T follicular helper cell (primary cell): Measurements from ENCODE around the gene FBXW5.

Experiments used
- DNase-seq: peaks from one replicate; pipeline ENCODE4 v3.0.0-alpha.2; 2020; ENCODE audit warnings: low read depth

FBXW5 gene

DNA sequence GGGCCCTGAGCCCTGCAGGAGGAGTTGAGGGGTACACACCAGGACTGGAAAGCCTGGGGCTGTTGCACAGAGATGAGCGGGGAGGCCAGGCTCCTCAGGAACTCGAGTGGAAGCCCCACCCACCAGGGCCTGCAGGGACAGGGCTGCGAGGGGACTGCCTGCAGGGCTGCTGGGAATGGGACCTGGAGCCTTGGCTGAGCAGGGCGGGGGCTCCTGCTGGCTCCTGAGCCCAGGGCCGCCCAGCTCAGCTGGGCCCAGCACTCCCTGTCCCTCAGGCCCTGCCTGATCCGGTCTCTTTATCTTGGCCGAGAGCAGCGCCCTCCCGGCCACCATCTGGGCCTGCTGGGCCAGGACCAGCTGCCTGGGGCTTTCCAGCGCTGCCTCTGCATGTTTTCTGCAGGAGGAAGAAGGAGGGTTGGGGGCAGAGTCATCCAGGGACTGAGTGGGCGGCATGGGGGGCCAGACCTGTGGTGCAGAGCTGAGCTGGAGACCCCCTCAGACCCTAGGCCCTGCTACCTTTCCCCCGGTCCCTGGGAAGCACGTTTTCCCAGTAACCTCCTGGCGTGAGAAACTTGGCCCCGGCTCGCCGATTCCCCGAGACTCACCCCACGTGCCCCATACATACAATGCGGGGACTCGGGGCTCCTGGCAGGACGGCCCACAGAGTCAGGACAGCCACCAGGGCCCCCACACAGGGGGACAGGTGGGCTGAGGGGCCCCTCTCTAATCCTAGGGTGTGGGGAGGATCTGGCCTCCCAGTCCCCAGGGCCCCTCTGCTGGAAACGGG lies 16.9 kb upstream of the FBXW5 start:
- no peak for DNase-seq

DNA sequence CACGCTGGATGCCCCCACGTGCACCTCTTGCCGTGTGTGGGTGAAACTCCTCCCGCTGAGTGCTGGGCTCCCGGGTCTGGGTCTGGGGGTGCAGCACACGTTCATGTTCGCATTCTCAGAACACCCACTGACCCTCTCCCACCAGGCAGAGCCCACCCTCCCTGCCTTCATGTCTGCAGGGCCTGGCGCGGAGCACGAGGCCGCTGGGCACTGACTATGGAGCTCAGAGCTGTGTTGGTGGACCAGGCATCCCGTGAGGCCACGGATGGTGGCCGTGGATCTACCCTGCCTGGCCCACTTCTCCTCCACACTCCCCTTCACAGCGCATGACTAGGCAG lies 16.4 kb upstream of the FBXW5 start:
- DNase-seq = no peak

- no peak for DNase-seq
These were observed 15.8 kb upstream of the FBXW5 start for GRCh38 chr9:136960212-136960937.

- DNase-seq = no peak
These were observed 14.6 kb upstream of the FBXW5 start for GRCh38 chr9:136958898-136959850.

- DNase-seq = no peak
These were observed 13.9 kb upstream of the FBXW5 start for GRCh38 chr9:136958473-136958872.

- DNase-seq = no peak
These were observed 13.4 kb upstream of the FBXW5 start for GRCh38 chr9:136957901-136958300.

DNA sequence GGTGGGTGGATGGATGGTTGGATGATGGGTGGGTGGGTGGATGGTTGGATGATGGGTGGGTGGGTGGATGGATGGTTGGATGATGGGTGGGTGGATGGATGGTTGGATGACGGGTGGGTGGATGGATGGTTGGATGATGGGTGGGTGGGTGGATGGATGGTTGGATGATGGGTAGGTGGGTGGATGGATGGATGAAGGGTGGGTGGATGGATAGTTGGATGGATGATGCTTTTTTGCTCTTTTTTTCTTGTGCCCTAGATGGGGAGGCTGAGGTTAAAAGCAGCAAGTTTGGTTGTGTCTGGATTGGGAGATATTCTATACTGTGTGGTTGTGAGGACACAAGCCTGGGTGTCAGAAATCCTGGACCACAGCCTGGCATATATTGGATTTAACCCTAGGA lies 12.9 kb upstream of the FBXW5 start:
- DNase-seq = no peak

GRCh38 chr9:136956604-136957003 lies 12.1 kb upstream of the FBXW5 start:
- no peak for DNase-seq

- DNase-seq = no peak
These were observed 11.4 kb upstream of the FBXW5 start for GRCh38 chr9:136955943-136956335.

DNA sequence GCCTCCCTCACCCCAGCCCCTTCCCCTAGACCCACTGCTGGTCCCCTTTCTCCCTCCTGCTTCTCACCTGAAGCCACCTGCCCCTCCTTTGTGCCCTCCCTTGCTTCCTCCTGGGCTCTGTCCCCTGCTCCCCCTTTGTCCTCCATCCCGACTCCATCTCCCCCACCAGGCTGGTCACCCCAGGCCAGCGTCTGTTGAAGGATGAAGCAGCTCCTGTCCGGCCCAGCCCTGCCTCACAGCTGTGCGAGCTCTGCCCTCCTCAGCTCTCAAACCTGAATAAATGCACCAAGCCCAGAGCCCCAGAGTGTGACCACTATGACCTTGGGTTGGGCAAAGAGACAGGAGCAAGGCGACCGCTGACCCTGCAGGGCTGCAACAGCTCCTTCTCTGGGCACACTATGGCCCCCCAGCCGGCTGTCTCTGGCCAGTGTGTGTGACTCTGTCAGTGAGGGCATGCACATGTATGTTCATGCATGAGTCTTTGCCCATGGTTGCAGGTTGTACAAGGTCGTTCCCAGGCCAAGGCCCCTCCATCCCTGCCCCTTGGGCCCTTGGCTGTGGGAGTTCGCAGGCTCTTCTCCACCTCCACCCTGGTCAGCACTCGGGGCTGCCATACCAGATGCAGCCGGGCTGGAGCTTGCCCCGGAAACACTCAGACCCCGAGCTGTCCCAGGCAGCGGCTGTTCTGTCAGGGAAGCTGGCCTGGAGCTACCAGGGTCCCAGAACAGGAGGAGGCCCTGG lies 10.8 kb upstream of the FBXW5 start:
- DNase-seq = no peak

DNA sequence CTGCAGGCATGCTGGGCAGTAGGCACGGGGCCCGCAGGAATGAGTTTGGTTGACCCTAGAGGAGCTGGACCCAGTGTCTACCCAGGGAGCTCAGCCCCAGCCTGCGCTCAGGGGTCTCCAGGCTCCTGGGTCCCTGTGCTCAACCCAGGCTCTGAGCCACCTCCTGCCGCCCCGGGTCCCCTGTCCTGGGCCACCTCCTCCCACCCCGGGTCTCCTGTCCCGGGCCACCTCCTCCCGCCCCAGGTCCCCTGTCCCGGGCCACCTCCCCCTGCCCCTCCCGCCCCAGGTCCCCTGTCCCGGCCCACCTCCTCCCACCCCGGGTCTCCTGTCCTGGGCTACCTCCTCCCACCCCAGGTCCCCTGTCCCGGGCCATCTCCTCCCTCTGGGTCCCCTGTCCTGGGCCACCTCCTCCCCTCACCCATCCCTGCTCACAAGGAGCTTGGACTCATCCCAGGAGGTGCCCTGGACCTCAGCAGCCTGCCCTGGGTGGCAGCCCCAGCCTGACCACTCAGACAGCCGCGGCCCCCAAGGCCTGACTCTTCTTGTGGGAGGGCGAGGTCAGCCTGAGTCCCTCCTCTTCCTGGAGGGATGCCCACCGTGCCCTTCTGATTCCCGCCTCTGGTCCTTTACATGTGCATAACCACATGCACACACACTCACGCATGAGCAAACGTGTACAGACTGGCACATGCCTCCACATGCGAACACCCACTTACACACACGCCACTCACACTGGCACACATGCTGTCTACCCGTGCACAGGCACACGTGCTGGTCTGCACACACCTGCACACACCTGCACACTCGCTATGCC lies 9.9 kb upstream of the FBXW5 start:
- no peak for DNase-seq

DNA sequence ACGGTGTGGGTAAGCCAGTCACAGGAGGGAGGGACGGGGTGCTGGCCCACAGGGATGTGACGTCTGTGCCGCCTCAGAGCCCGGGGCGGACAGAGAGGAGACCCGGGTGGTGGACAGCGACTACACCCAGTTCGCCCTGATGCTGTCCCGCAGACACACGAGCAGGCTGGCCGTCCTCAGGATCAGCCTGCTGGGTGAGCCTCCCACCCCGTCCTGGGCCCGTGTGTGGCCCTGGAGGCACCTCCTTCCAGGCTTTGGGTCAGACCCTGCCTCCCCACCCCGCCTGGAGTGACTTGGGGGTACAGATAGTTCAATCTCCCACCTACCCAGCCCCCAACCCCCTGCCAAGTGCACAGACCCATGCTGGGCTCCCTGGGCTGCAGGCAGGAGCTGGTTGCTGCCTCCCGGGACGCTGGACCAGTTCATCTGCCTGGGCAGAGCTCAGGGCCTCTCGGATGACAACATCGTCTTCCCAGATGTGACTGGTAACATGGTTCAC lies 9.3 kb upstream of the FBXW5 start:
- no peak for DNase-seq

- no peak for DNase-seq
These were observed 8.6 kb upstream of the FBXW5 start for GRCh38 chr9:136952876-136953770.

GRCh38 chr9:136952321-136952850 lies 7.8 kb upstream of the FBXW5 start:
- no peak for DNase-seq

DNA sequence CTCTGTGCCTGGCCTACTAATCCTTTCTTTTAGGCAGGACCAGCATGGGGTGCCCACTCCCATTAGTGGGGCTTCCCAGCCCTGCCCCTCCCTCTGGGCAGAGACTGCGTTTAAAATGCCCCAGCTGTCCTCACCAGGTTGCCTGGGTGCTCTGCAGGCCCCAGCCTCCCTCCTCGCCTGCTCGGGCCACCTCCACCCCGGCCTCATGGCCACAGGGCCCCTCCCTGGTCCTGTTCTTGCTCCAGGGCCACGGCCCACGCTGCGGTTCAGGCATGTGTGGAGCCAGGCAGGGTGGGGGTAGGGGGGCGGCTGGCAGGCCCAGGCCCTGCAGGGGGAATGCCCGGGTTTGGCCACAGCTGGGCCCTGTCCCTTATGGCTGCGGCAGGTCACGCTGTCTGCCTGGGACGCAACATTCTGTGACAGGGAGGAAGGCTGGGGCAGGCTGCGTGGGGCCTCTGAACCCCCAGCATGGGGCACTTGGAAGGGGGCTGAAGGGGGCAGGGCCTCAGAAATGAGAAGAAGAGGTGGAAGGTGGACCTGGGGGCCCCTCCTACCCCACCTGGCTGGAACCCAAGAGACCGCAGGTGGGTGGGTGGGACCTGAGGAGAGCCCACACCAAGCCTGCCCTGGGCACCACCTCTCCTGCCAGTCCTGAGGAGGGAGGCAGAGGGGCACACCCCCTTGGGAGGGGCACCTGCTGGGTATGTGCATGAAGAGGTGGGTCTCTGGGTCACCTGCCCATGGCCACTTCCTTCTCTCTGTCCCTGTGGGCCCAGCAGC lies 7.2 kb upstream of the FBXW5 start, which contains the start of gene LCN12:
Gene LCN12 (plus strand): TSS at position 733 of the 780 bp plus-strand sequence. CDS start 55 bp downstream, outside the sequence.
- no peak for DNase-seq

DNA sequence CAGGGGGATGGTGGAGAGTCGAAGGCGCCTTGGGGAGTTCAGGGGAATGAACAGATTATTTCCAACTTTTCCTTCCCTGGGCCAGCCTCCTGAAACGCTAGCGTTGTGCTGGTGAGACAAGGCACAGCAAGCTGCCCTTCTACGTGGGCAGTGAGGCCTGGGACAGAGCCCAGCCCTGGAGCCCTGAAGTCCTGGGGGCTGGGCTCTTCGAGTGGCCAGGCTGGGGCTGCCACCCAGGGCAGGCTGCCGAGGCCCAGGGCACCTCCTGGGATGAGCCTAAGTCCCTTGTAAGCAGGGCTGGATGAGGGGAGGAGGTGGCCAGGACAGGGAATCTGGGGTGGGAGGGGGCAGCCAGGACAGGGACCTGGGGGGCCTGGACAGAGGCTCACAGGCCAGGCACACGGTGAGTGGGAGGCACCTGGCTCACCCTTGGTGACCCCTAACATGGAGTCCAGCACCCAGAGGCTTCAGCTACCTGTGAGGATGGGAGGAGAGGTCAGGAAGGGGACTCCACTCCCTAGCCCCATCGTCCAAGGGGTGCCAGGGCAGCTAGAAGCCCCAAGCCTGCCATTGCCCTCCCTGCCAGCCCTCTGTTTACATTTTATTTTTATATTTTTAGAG lies 6.2 kb upstream of the FBXW5 start:
- no peak for DNase-seq

DNA sequence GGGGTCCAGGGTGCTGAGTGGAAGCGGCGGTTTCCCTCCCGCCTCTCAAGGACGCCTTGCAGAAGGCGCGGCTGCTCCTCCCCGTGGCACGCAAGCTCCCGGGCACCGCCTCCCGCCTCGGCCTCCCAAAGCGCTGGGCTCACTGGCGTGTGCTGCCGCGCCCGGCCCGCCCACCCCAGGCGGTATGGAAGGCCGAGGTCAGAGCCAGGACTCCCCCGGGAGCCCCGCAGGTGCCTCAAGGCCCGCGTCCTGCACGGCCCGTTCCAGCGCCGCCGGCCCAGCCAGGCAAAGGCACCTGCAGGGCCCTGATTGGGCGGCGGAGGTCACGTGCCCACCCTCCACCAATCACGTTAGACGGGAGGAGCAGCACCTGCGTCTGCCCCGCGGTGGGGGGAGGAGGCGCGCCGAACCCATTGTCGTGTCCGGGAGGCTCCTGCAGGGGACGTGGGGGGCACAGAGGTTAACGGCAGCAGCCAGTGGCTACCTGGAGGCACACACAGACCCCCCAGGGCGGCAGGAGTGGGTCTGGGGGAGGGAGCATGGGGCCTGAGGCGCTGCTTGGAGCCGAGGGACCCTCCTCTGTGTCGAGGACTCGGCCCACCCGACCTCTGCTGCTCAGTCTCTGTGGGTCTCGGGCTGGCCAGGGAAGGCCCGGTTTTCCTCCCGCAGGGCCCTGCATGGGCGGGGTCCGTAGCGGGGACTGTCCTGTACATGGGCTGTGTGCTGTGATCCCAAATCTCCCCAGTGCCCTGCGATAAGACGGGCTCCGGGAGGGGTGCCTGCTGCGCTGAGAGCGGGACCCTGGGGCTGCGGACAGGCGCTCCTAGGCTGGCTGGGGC lies 5.5 kb upstream of the FBXW5 start:
- DNase-seq = peak; percentile 95
